Astrocyte (in vitro differentiated cells and primary cell): Measurements from ENCODE around the gene CCDC59.

Source experiments
- EZH2 ChIP-seq: IDR thresholded peaks from 2 replicates; pipeline ENCODE4 v1.6.1; 2012; ENCODE audit warnings: mild to moderate bottlenecking, low read length, inconsistent platforms; ENCODE audit not compliant: insufficient read depth
- TF ChIP-seq, protein P1 (sequence below): IDR thresholded peaks from 2 replicates; pipeline ENCODE4 v1.5.1; 2011; ENCODE audit warnings: low read depth, mild to moderate bottlenecking, inconsistent platforms, low read length, moderate library complexity; ENCODE audit not compliant: insufficient read depth

DNA sequence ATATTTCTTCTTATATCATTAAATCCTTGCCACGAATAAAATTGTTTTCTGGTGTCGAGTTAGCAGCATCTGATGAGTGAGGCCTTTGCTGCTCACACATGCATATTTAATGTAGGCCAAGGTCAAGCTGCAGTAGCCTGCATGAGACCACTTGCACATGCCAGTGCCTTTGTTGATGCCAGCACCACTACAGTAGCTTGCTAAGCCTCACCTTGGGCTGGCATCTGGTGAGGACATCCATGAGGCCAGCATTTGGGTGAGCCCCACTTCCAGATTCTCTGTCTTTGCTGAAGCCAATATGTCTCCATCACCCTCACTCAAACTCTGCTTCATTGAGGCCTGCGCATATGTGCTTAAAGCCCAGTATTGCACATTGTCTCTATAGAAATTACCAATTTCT is 8.0 kb downstream of the CCDC59 start:
- TF ChIP-seq, protein P1, sequence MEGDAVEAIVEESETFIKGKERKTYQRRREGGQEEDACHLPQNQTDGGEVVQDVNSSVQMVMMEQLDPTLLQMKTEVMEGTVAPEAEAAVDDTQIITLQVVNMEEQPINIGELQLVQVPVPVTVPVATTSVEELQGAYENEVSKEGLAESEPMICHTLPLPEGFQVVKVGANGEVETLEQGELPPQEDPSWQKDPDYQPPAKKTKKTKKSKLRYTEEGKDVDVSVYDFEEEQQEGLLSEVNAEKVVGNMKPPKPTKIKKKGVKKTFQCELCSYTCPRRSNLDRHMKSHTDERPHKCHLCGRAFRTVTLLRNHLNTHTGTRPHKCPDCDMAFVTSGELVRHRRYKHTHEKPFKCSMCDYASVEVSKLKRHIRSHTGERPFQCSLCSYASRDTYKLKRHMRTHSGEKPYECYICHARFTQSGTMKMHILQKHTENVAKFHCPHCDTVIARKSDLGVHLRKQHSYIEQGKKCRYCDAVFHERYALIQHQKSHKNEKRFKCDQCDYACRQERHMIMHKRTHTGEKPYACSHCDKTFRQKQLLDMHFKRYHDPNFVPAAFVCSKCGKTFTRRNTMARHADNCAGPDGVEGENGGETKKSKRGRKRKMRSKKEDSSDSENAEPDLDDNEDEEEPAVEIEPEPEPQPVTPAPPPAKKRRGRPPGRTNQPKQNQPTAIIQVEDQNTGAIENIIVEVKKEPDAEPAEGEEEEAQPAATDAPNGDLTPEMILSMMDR: no peak
- no peak for TF ChIP-seq EZH2
